Neural progenitor cell (in vitro differentiated cells): Measurements from ENCODE around the gene OPN1SW. TPM values are rescaled to one million over a fixed set of nuclear protein-coding genes. Genes with fewer than 3 reads are reported as not detected.

Source experiments
- DNase-seq: peaks from one replicate; pipeline ENCODE4 v3.0.0-alpha.2; 2016; ENCODE audit warnings: low spot score
- H2AFZ ChIP-seq: fragments of 200-600 bp; sonication (generic); replicated peaks from 2 replicates; pipeline ENCODE4 v1.6.1; 2016; ENCODE audit warnings: antibody characterized with exemption
- H3F3A ChIP-seq: fragments of 200-600 bp; sonication (generic); 2 replicates; pipeline ENCODE4 v1.6.1; 2016; ENCODE audit warnings: antibody characterized with exemption, low read depth
- H3K27ac ChIP-seq: fragments of 200-600 bp; sonication (generic); 2 replicates; pipeline ENCODE4 v1.5.1; 2016; ENCODE audit warnings: mild to moderate bottlenecking
- H3K27me3 ChIP-seq: fragments of 200-600 bp; sonication (generic); 2 replicates; pipeline ENCODE4 v1.6.1; 2016; ENCODE audit warnings: mild to moderate bottlenecking, moderate library complexity
- H3K36me3 ChIP-seq: fragments of 200-600 bp; sonication (generic); 2 replicates; pipeline ENCODE4 v1.5.1; 2016
- H3K4me1 ChIP-seq: fragments of 200-600 bp; sonication (generic); 2 replicates; pipeline ENCODE4 v1.6.1; 2016; ENCODE audit warnings: mixed run types
- H3K4me2 ChIP-seq: fragments of 200-600 bp; sonication (generic); 2 replicates; pipeline ENCODE4 v1.6.1; 2016
- H3K4me3 ChIP-seq: fragments of 200-600 bp; sonication (generic); 2 replicates; pipeline ENCODE4 v1.5.1; 2016
- H3K79me2 ChIP-seq: fragments of 200-600 bp; sonication (generic); 2 replicates; pipeline ENCODE4 v1.6.1; 2016; ENCODE audit warnings: low read depth
- H3K9ac ChIP-seq: fragments of 200-600 bp; sonication (generic); 2 replicates; pipeline ENCODE4 v1.6.1; 2016
- H3K9me3 ChIP-seq: fragments of 200-600 bp; sonication (generic); 2 replicates; pipeline ENCODE4 v1.5.1; 2016; ENCODE audit warnings: low read depth
- H4K20me1 ChIP-seq: fragments of 200-600 bp; sonication (generic); 2 replicates; pipeline ENCODE4 v1.6.1; 2016; ENCODE audit warnings: low read depth
- H3K27ac Mint-ChIP-seq: 3 replicates; pipeline ENCODE4 v1.8.0; 2021; ENCODE audit warnings: mixed read lengths
- H3K27me3 Mint-ChIP-seq: 2 replicates; pipeline ENCODE4 v1.8.0; 2022; ENCODE audit warnings: low read depth, mild to moderate bottlenecking, inconsistent platforms, moderate library complexity, mixed read lengths; ENCODE audit not compliant: insufficient read depth
- H3K36me3 Mint-ChIP-seq: 3 replicates; pipeline ENCODE4 v1.8.0; 2021; ENCODE audit warnings: mixed read lengths
- H3K4me1 Mint-ChIP-seq: 3 replicates; pipeline ENCODE4 v1.8.0; 2021; ENCODE audit warnings: mixed read lengths
- H3K4me3 Mint-ChIP-seq: 3 replicates; pipeline ENCODE4 v1.8.0; 2021; ENCODE audit warnings: mild to moderate bottlenecking, moderate library complexity, mixed read lengths
- H3K9me3 Mint-ChIP-seq: 3 replicates; pipeline ENCODE4 v1.8.0; 2020; ENCODE audit warnings: mixed read lengths
- CTCF ChIP-seq: fragments of 200-600 bp; sonication (generic); IDR thresholded peaks from 2 replicates; pipeline ENCODE4 v1.5.1; 2017; ENCODE audit warnings: antibody characterized with exemption, mild to moderate bottlenecking
- EZH2 ChIP-seq: fragments of 200-600 bp; sonication (generic); IDR thresholded peaks from 2 replicates; pipeline ENCODE4 v1.6.1; 2017; ENCODE audit warnings: antibody characterized with exemption, mild to moderate bottlenecking, moderate library complexity
- EZH2phosphoT487 ChIP-seq: fragments of 200-600 bp; sonication (generic); IDR thresholded peaks from 2 replicates; pipeline ENCODE4 v1.6.1; 2017; ENCODE audit warnings: antibody characterized with exemption
- total RNA-seq: library from RNA; depleted of rRNA; stranded (reverse); fragments of >200 nt; gene quantifications from 2 replicates; pipeline ENCODE4 v1.2.3, GENCODE V29; 2015; ENCODE audit warnings: low replicate concordance

The OPN1SW gene
- total RNA-seq, 1 donor from 2014 or later = not detected

- Histone ChIP-seq H3K27ac (no peak overlapping the region), H3K9me3 (no peaks in the 10 kb centered on the region), H3K4me1 (peaks cover 4% of the 10 kb centered on the region), H3F3A (no peaks in the 10 kb centered on the region), H3K36me3 (no peaks in the 10 kb centered on the region), H3K27me3 (no peaks in the 10 kb centered on the region), H3K79me2 (no peaks in the 10 kb centered on the region), H2AFZ (no peak overlapping the region), H3K4me2 (no peak overlapping the region), H3K4me3 (no peak overlapping the region), H3K9ac (no peak overlapping the region), H4K20me1 (no peaks in the 10 kb centered on the region)
- TF ChIP-seq CTCF (no peak), EZH2phosphoT487 (no peak), EZH2 (no peak)
- no peaks in the 10 kb centered on the region for H3K27me3 Mint-ChIP-seq
- no peaks in the 10 kb centered on the region for H3K9me3 Mint-ChIP-seq
- no peak overlapping the region for H3K4me3 Mint-ChIP-seq
- no peak for DNase-seq
- H3K27ac Mint-ChIP-seq = no peak overlapping the region
- H3K4me1 Mint-ChIP-seq = peaks cover 17% of the 10 kb centered on the region
- no peaks in the 10 kb centered on the region for H3K36me3 Mint-ChIP-seq
These were observed 47.0 kb downstream of the OPN1SW start for GRCh38 chr7:128728598-128728997.

GRCh38 chr7:128727239-128727638 is 48.4 kb downstream of the OPN1SW start:
- Mint-ChIP-seq H3K27me3 (no peaks in the 10 kb centered on the region), H3K27ac (no peak overlapping the region), H3K4me1 (peaks cover 17% of the 10 kb centered on the region), H3K4me3 (no peak overlapping the region), H3K9me3 (no peaks in the 10 kb centered on the region), H3K36me3 (no peaks in the 10 kb centered on the region)
- Histone ChIP-seq H3F3A (no peaks in the 10 kb centered on the region), H3K27ac (no peak overlapping the region), H3K4me3 (no peak overlapping the region), H3K27me3 (no peaks in the 10 kb centered on the region), H2AFZ (no peak overlapping the region), H3K4me1 (peaks cover 4% of the 10 kb centered on the region), H3K9ac (no peak overlapping the region), H4K20me1 (no peaks in the 10 kb centered on the region), H3K4me2 (no peak overlapping the region), H3K36me3 (no peaks in the 10 kb centered on the region), H3K79me2 (no peaks in the 10 kb centered on the region), H3K9me3 (no peaks in the 10 kb centered on the region)
- no peak for DNase-seq
- TF ChIP-seq CTCF (no peak), EZH2phosphoT487 (no peak), EZH2 (no peak)

- H3K9me3 Mint-ChIP-seq = no peaks in the 10 kb centered on the region
- H3K4me1 Mint-ChIP-seq = peaks cover 17% of the 10 kb centered on the region
- no peaks in the 10 kb centered on the region for H3K27me3 Mint-ChIP-seq
- Histone ChIP-seq H4K20me1 (no peaks in the 10 kb centered on the region), H3K9me3 (no peaks in the 10 kb centered on the region), H3K27me3 (no peaks in the 10 kb centered on the region), H3K4me3 (no peak overlapping the region), H3F3A (no peaks in the 10 kb centered on the region), H3K4me2 (no peak overlapping the region), H3K36me3 (no peaks in the 10 kb centered on the region), H3K27ac (no peak overlapping the region), H3K4me1 (peaks cover 4% of the 10 kb centered on the region), H2AFZ (no peak overlapping the region), H3K9ac (no peak overlapping the region), H3K79me2 (no peaks in the 10 kb centered on the region)
- H3K4me3 Mint-ChIP-seq = no peak overlapping the region
- H3K27ac Mint-ChIP-seq = no peak overlapping the region
- H3K36me3 Mint-ChIP-seq = no peaks in the 10 kb centered on the region
- TF ChIP-seq EZH2 (no peak), CTCF (no peak), EZH2phosphoT487 (no peak)
- DNase-seq = no peak
These were observed 48.9 kb downstream of the OPN1SW start for GRCh38 chr7:128726737-128727072.
